ENCODE results near the gene ZNF563. TPM values are rescaled to one million over a fixed set of nuclear protein-coding genes. Genes with fewer than 3 reads are reported as not detected.

Gene ZNF563
- total and polyA plus RNA-seq, 2 donors (not counting 1 experiment from before 2014, with no cell fraction given): 1.5 to 7.3 TPM

GRCh38 chr19:12353375-12353774 lies 19.9 kb upstream of the ZNF563 start:
- H3K27me3 Mint-ChIP-seq: no peaks in the 10 kb centered on the region
- ATAC-seq (ENCODE audit: low read depth) (no peak), DNase-seq (no peak)
- Histone ChIP-seq H3K9me3 (ENCODE audit: control extremely low read depth in 1 of 3, control insufficient read depth in 2 of 3, insufficient read depth in 1 of 3, low read length in 2 of 3) (peaks cover 15 to 49% (median 41%) of the 10 kb centered on the region in 3 donors), H2AFZ (ENCODE audit: insufficient read depth, low read depth, low read length, poor library complexity, severe bottlenecking) (no peak overlapping the region), H3K79me2 (ENCODE audit: control insufficient read depth, insufficient read depth, low read length) (no peaks in the 10 kb centered on the region), H3K4me1 (ENCODE audit: control insufficient read depth in 2 of 2, insufficient read depth in 2 of 2, low read length in 2 of 2) (no peaks in the 10 kb centered on the region), H3K36me3 (replicated peaks in 1 of 2; ENCODE audit: control extremely low read depth in 1 of 2, control insufficient read depth in 1 of 2, extremely low read depth in 1 of 2, insufficient read depth in 2 of 2, low read length in 1 of 2) (peaks cover 0 to 10% of the 10 kb centered on the region in 2 experiments), H3K4me2 (replicated peaks; ENCODE audit: low read depth, low read length, poor library complexity, severe bottlenecking) (no peak overlapping the region), H3K4me3 (ENCODE audit: control extremely low read depth in 1 of 5, extremely low read depth in 1 of 5, insufficient read depth in 1 of 5, low read depth in 2 of 5, low read length in 4 of 5) (no peak overlapping the region), H4K20me1 (ENCODE audit: control insufficient read depth, insufficient read depth, low read length, poor library complexity, severe bottlenecking) (no peaks in the 10 kb centered on the region), H3K27me3 (replicated peaks in 1 of 4; ENCODE audit: control extremely low read depth in 1 of 4, control insufficient read depth in 3 of 4, insufficient read depth in 4 of 4, low read length in 3 of 4) (no peaks in the 10 kb centered on the region), H3K27ac (ENCODE audit: low read length in 2 of 2) (no peak overlapping the region), H3K9ac (ENCODE audit: low read length) (no peak overlapping the region)
- CTCF ChIA-PET: interaction anchor here (1.0 kb wide), 1 partner anchor 20 kb away, joined by 3 read pairs; the partner anchor contains the start of gene ZNF563
- H3K9me3 Mint-ChIP-seq (ENCODE audit: insufficient read depth): peaks cover 20% of the 10 kb centered on the region
- H3K27ac Mint-ChIP-seq: no peak overlapping the region
- intact Hi-C loops (cut with micrococcal nuclease): no loop called here
- POLR2A ChIA-PET: no interaction called here
- H3K4me3 Mint-ChIP-seq: no peak overlapping the region
- H3K4me1 Mint-ChIP-seq: no peaks in the 10 kb centered on the region
- WGBS (ENCODE audit: insufficient coverage): 100% methylated on average over 2 of the region's 4 CpGs
- no peak for TF ChIP-seq EZH2 (IDR thresholded peaks at IDR 0.05; ENCODE audit: borderline replicate concordance, insufficient read depth, low read depth, low read length, poor library complexity, severe bottlenecking)
- TF ChIP-seq CTCF (IDR thresholded peaks at IDR 0.05): no peak

- ChIA-PET POLR2A (no interaction called here), CTCF (no interaction called here)
- intact Hi-C loops (cut with micrococcal nuclease): no loop called here
- H3K9me3 Mint-ChIP-seq (ENCODE audit: insufficient read depth): peaks cover 24% of the 10 kb centered on the region
- TF ChIP-seq CTCF (IDR thresholded peaks at IDR 0.05) (no peak), EZH2 (IDR thresholded peaks at IDR 0.05; ENCODE audit: borderline replicate concordance, insufficient read depth, low read depth, low read length, poor library complexity, severe bottlenecking) (no peak)
- Histone ChIP-seq H2AFZ (ENCODE audit: insufficient read depth, low read depth, low read length, poor library complexity, severe bottlenecking) (no peak overlapping the region), H3K27me3 (replicated peaks in 1 of 4; ENCODE audit: control extremely low read depth in 1 of 4, control insufficient read depth in 3 of 4, insufficient read depth in 4 of 4, low read length in 3 of 4) (no peaks in the 10 kb centered on the region), H3K36me3 (replicated peaks in 1 of 2; ENCODE audit: control extremely low read depth in 1 of 2, control insufficient read depth in 1 of 2, extremely low read depth in 1 of 2, insufficient read depth in 2 of 2, low read length in 1 of 2) (peaks cover 0 to 10% of the 10 kb centered on the region in 2 experiments), H3K4me3 (ENCODE audit: control extremely low read depth in 1 of 5, extremely low read depth in 1 of 5, insufficient read depth in 1 of 5, low read depth in 2 of 5, low read length in 4 of 5) (no peak overlapping the region), H3K9me3 (ENCODE audit: control extremely low read depth in 1 of 3, control insufficient read depth in 2 of 3, insufficient read depth in 1 of 3, low read length in 2 of 3) (peaks cover 15 to 51% (median 32%) of the 10 kb centered on the region in 3 donors), H3K79me2 (ENCODE audit: control insufficient read depth, insufficient read depth, low read length) (no peaks in the 10 kb centered on the region), H3K9ac (ENCODE audit: low read length) (no peak overlapping the region), H3K4me2 (replicated peaks; ENCODE audit: low read depth, low read length, poor library complexity, severe bottlenecking) (no peak overlapping the region), H4K20me1 (ENCODE audit: control insufficient read depth, insufficient read depth, low read length, poor library complexity, severe bottlenecking) (no peaks in the 10 kb centered on the region), H3K4me1 (ENCODE audit: control insufficient read depth in 2 of 2, insufficient read depth in 2 of 2, low read length in 2 of 2) (no peaks in the 10 kb centered on the region), H3K27ac (ENCODE audit: low read length in 2 of 2) (no peak overlapping the region)
- ATAC-seq (ENCODE audit: low read depth) (no peak), DNase-seq (no peak)
- no peaks in the 10 kb centered on the region for H3K27me3 Mint-ChIP-seq
- no peak overlapping the region for H3K27ac Mint-ChIP-seq
- 100% methylated on average over 1 of the region's 5 CpGs for WGBS (ENCODE audit: insufficient coverage)
- H3K4me3 Mint-ChIP-seq: no peak overlapping the region
- no peaks in the 10 kb centered on the region for H3K4me1 Mint-ChIP-seq
Observed at GRCh38 chr19:12350890-12351197, 17.4 kb upstream of the ZNF563 start.

Data from B cell (primary cell).